Left ventricle myocardium inferior (tissue), 1 donor: Measurements from ENCODE around the gene FCGR3A. TPM values are rescaled to one million over a fixed set of nuclear protein-coding genes. Genes with fewer than 3 reads are reported as not detected.

Source experiments
- DNase-seq: peaks from one replicate; pipeline ENCODE4 v3.0.0-alpha.2; 2020
- H3K27ac ChIP-seq: fragments of 200-600 bp; replicated peaks from 2 replicates; pipeline ENCODE4 v1.8.0; 2021
- H3K27me3 ChIP-seq: fragments of 200-600 bp; 2 replicates; pipeline ENCODE4 v1.8.0; 2021; ENCODE audit warnings: low read depth
- H3K36me3 ChIP-seq: fragments of 200-600 bp; 2 replicates; pipeline ENCODE4 v1.8.0; 2021
- H3K4me1 ChIP-seq: fragments of 200-600 bp; 2 replicates; pipeline ENCODE4 v1.8.0; 2021
- H3K4me3 ChIP-seq: fragments of 200-600 bp; 2 replicates; pipeline ENCODE4 v1.8.0; 2021; ENCODE audit warnings: mild to moderate bottlenecking, moderate library complexity
- H3K9me3 ChIP-seq: fragments of 200-600 bp; replicated peaks from 2 replicates; pipeline ENCODE4 v1.8.0; 2021
- intact Hi-C: fragments of 100-400 bp; cut with micrococcal nuclease; formaldehyde crosslinking; loops from one replicate; pipeline ENCODE4 v1.11.0; 2022
- total RNA-seq: library from RNA; stranded (reverse); fragmentation: NEBNext Ultra II Directional; extraction: Animal tissue kit (Norgen Biotek cat#: 25700); gene quantifications from one replicate; pipeline ENCODE4 v1.2.1, GENCODE V29; 2021
- TF ChIP-seq, protein P1 (sequence below): fragments of 200-600 bp; IDR thresholded peaks from 2 replicates; pipeline ENCODE4 v1.8.0; 2021; ENCODE audit warnings: antibody characterized with exemption, mild to moderate bottlenecking, borderline replicate concordance
- donor health status: DM: no; HTN: yes; CAD: no; lungs with severe emphysema.

FCGR3A gene
- total RNA-seq, 1 donor from 2014 or later = 15.0 TPM

DNA sequence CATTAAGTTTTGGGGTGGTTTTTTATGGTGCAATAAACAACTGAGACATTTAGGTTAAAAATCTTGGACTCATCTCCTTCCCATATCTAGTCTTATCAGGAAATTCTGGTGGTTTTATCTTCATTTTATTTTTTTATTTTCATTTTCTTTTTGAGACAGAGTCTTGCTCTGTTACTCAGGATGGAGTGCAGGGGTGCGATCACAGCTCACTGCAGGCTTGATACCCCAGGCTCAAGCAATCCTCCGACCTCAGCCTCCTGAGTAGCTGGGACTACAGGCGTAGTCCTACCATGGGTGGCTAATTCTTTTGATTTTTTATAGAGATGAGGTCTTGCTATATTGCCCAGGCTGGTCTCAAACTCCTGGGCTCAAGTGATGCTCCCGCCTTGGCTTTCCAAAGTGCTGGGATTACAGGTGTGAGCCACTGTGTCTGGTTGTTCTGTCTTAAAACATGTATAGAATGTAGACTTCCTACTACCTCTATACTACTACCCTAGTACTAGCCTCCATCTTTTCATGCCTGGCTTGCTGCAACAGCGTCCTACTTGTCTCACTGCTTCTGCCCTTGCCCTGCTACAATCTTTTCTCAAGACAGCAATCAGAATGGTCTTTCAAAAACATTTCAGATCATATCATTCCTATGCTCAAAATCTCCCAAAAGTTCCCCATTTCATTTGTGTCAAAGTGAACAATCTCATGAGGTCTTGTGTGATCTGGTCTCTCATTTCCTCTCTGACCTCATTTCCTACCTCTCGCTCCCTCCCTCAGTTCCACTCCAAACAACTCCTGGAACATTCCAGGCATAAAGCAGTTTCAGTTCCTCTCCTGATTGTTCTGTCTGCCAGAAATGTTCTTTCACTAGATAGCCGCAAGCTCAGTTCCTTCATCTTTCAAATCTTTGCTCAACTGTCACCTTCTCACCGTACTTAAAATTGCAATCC is 50.2 kb downstream of the FCGR3A start:
- H3K9me3 ChIP-seq = no peaks in the 10 kb centered on the region
- intact Hi-C loops = no loop called here
- peak overlapping the region; percentile 34 for H3K27ac ChIP-seq
- TF ChIP-seq, protein P1, sequence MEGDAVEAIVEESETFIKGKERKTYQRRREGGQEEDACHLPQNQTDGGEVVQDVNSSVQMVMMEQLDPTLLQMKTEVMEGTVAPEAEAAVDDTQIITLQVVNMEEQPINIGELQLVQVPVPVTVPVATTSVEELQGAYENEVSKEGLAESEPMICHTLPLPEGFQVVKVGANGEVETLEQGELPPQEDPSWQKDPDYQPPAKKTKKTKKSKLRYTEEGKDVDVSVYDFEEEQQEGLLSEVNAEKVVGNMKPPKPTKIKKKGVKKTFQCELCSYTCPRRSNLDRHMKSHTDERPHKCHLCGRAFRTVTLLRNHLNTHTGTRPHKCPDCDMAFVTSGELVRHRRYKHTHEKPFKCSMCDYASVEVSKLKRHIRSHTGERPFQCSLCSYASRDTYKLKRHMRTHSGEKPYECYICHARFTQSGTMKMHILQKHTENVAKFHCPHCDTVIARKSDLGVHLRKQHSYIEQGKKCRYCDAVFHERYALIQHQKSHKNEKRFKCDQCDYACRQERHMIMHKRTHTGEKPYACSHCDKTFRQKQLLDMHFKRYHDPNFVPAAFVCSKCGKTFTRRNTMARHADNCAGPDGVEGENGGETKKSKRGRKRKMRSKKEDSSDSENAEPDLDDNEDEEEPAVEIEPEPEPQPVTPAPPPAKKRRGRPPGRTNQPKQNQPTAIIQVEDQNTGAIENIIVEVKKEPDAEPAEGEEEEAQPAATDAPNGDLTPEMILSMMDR = no peak
- no peaks in the 10 kb centered on the region for H3K4me1 ChIP-seq
- no peaks in the 10 kb centered on the region for H3K36me3 ChIP-seq
- peaks cover 57% of the 10 kb centered on the region for H3K27me3 ChIP-seq
- DNase-seq = no peak
- H3K4me3 ChIP-seq = no peak overlapping the region

DNA sequence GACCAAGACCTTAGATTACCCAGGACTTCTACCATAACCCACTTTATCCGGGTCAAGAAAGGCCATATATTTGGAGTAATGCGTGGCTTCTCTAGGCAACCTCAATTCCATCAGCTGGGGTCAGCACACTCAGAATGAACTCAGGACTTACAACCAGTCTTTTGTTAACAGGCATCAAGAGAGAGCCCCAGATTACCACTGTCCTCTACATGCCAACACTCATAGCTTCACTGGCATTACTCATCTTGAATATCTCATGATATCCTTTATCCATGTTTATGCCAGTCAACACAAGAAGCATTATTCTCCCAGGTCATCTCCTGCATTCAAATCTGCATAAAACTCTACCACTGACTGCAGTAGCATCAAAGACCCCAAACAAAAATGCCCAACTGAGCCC is 51.0 kb downstream of the FCGR3A start:
- Histone ChIP-seq H3K9me3 (no peaks in the 10 kb centered on the region), H3K27me3 (peaks cover 50% of the 10 kb centered on the region)
- intact Hi-C loops = no loop called here

DNA sequence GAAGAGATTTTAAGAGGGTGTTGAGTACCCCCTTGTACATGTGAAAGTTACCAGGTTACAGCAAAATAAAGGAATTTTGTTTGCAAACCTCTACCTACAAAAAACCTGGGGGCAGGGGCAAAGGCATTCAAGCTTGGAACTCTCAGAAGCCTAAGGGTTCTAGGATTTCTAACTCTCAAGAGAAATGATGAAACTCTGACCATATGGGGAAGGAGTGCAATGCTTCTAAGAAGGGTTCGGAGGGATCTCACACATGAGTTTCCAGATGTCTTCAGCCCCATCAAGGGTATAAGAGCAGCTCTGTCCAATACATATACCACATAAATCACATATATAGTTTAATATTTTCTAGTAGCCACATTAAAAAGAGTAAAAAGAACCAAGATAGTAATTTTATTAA is 51.7 kb downstream of the FCGR3A start:
- H3K4me1 ChIP-seq = no peaks in the 10 kb centered on the region
- no peak overlapping the region for H3K27ac ChIP-seq
- peaks cover 46% of the 10 kb centered on the region for H3K27me3 ChIP-seq
- TF ChIP-seq, protein P1 = no peak
- DNase-seq = no peak
- no peaks in the 10 kb centered on the region for H3K36me3 ChIP-seq
- no peak overlapping the region for H3K4me3 ChIP-seq
- no peaks in the 10 kb centered on the region for H3K9me3 ChIP-seq
- intact Hi-C loops = no loop called here

More for the DNA sequence above, 51.0 kb downstream of the FCGR3A start:
- Histone ChIP-seq H3K27ac (no peak overlapping the region), H3K36me3 (no peaks in the 10 kb centered on the region), H3K4me3 (no peak overlapping the region), H3K4me1 (no peaks in the 10 kb centered on the region)
- TF ChIP-seq, protein P1 = no peak
- no peak for DNase-seq

DNA sequence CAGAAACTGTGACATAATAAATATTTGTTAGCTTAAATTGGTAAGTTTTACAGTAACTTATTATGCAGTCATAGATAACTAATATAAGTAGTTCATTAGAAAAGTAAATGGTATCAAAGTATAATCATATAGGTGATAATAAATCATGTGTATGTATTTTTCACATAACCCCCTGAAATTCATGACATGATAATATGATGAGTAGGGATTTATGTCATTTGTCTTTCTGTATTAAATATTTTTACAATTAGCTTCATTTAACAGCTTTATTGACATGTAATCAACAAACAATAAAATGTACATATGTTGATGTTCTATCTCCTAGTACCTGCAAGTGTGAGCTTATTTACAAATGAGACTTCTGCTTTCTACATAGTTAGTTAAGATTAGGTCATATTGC is 54.1 kb downstream of the FCGR3A start:
- Histone ChIP-seq H3K27me3 (peaks cover 56% of the 10 kb centered on the region), H3K4me3 (no peak overlapping the region), H3K27ac (no peak overlapping the region), H3K36me3 (no peaks in the 10 kb centered on the region), H3K4me1 (no peaks in the 10 kb centered on the region), H3K9me3 (no peaks in the 10 kb centered on the region)
- intact Hi-C loops = no loop called here
- DNase-seq = no peak
- TF ChIP-seq, protein P1 = no peak

DNA sequence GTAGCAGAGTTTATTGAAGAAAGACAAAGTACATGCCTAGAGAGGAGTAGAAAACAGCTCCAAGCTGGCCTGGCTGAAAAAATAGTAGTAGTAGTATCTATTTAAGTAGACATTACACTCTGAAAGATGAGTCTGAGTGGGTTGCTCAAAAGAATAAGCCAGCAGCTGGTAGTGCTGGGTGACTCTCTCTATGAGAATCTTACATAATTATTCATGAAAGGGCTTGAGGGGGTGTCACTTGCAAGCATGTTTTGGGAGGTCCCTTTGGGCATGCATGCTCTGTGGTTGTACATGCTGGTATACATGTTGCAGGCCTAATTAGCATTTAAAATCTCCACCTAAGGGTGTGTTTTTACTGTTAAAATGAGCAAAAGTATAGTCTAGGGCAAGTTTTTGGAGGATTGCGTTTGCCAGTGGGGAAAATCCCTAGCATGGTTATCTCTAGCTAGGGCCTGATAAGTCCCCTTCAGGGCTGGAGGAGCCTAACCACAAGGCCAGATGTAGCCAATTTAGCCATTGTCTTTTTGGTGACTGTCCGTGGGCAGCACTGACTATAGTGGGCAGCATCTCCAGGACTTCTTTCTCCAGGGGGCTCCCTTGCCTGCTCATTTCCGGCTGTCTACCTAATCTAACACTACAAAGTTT is 55.4 kb downstream of the FCGR3A start:
- no peak for DNase-seq
- TF ChIP-seq, protein P1 = no peak
- no peak overlapping the region for H3K27ac ChIP-seq
- no peak overlapping the region for H3K4me3 ChIP-seq
- peaks cover 65% of the 10 kb centered on the region for H3K27me3 ChIP-seq
- intact Hi-C loops = no loop called here
- H3K9me3 ChIP-seq = no peaks in the 10 kb centered on the region
- no peaks in the 10 kb centered on the region for H3K36me3 ChIP-seq
- H3K4me1 ChIP-seq = no peaks in the 10 kb centered on the region
